Stimulated activated CD4-positive, alpha-beta T cell treated with anti-CD3 and anti-CD28 coated beads, TNF-alpha, amount 100 ng/mL, for 1 hour (primary cell): ENCODE results near the gene ZBTB39.
"Not testable (repeated sequence)": the region's sequence is repeated elsewhere in the genome, so short reads cannot be mapped to it uniquely, and the experiment has no call there.

ENCODE experiments used
- DNase-seq, 3 donors: peaks; one replicate each; pipeline ENCODE4 v3.0.0-alpha.2; 2020; ENCODE audit warnings: low read depth in 3 of 3, low spot score in 1 of 3

Gene ZBTB39

DNA sequence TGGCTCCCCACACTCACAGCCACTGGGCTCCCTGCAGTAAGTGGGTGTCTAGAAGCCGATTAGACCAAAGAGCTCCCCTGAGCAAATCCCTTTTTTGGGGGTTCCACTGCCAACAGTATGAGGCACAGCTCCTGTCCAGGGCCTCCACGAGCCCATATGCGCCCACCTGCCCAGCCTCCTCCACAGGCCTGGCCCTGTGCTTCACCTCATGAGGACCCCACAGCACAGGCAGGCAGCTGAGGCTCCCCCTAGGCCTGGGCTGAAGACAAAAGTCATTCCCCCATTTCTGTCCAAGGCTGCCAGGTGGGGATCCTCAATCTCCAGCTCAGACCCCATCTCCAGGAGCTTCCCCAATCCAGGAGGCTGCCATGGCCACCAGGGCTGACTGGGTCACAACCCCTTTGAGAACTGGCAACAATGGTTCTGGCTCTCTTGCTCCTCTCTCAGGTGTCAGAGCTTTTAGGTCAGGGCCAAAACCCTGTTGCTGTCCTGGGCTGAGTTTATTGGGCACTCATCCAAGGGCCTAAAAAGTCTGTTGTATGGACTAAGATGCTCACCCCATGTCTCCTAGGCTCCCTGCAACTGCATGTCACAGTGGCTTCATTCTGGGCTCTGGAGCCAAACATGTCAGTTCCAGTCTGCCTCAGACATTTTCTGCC, 23.6 kb downstream of the ZBTB39 start:
- DNase-seq, result not testable (repeated sequence)

DNA sequence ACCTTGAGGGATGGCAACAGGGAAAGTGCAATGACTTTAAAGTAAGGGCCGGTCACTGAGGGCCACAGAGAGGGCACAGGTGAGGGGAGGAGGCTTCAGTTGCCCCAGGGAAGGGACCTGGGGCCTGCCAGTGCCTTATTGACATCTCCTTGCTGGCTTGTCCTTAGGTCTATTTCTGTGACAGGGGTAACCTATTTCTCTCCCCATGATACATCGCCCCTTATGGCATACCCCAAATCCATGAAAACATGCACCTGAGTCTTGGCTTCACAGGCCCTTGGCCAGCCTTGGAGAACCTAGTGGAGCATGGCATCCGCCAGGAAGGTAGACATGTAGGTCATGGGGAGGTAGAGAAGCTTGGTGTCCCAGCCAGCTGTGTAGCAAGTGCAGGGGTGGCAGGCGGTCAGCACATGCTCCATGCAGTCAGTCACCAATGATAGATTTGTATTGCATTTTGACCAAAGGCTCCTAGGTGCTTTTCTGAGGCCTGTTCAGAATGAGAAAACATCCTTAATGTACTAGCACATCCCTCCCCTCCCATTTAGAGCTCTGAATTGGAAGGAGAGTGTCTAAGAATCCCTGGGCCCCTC, 25.3 kb downstream of the ZBTB39 start:
- DNase-seq, result no peak

DNA sequence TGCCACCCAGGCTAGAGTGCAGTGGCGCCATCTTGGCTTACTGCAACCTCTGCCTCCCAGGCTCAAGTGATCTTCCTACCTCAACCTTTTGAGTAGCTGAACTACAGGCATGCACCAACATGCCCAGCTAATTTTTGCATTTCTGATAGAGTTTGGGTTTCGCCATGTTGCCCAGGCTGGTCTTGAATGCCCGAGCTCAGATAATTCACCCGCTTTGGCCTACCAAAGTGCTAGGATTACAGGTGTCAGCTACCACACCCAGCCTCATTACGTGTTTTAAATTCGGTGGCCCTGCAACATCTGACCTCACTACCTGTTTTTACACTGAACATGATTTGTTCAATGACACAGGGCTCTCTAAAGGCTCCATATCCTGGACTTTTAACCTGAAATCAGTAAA, 26.1 kb downstream of the ZBTB39 start:
- no peak for DNase-seq

DNA sequence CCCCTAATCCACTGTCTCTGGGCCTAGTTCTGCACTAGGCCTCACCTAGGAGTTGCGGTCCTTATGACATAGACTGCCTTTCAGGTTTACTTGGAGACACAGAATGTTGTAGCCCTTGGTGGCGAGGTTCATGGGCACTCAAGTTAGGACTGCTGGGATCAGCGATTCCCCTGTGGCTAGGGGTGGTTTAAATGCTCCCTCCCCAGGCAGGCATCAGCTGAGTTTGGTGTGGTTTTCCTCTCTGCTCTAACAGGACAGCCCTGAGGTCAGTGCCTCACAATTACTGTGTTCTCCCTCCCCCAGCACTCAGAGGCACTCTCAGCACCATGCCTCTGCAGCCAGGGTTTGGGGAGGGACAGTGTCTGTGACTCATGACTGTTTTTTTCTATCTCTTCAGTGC, 26.7 kb downstream of the ZBTB39 start:
- DNase-seq, result no peak

DNA sequence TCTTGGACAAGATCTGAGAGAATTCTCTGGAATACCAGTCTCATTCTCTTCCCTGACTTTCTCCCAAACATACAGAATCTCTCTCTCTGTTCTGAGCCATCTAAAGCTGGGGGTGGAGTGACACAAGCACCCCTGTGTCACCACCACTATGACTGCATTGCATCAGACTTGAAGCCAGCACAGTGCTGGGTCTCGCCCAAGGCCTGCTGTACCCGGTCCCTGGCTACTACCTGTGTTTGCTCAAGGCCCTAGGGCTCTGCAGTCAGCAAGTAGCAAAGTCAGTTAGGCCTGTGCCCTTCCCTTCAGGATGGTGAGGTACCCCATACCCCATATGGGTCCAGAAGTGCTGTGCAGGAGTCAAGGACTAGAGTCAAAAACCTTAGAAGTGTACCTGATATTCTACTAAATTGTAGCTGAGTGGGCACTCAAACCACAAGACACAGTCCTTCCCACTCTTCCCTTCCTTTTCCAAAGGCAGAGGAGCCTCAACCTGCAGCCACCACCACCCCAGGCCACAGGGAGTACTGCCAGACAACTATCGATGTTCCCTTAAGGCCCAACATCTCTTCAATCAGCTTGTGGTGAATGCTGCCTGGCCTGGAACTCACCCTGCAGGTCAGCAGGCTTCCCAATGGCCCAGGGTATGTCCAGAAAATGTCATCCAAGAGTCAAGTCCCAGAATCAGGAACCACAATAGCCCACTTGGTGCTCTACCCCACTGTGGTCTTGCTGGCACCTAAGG, 27.8 kb downstream of the ZBTB39 start:
- no peak for DNase-seq

DNA sequence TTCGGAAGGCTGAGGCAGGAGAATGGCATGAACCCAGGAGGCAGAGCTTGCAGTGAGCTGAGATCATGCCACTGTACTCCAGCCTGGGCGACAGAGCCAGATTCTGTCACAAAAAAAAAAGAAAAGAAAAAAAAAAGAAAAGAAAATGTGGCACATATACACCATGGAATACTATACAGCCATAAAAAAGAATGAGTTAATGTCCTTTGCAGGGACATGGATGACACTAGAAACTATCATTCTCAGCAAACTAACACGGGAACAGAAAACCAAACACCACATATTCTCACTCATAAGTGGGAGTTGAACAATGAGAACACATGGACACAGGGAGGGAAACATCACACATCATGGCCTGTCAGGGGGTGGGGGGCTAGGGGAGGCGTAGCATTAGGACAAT, 29.0 kb downstream of the ZBTB39 start:
- DNase-seq, result not testable (repeated sequence)

DNA sequence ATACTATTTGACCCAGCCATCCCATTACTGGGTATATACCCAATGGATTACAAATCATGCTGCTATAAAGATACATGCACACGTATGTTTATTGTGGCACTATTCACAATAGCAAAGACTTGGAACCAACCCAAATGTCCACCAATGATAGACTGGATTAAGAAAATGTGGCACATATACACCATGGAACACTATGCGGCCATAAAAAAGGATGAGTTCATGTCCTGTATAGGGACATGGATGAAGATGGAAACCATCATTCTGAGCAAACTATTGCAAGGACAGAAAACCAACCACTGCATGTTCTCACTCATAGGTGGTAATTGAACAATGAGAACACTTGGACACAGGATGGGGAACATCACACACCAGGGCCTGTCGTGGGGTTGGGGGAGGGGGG, 32.1 kb downstream of the ZBTB39 start:
- not testable (repeated sequence) for DNase-seq

DNA sequence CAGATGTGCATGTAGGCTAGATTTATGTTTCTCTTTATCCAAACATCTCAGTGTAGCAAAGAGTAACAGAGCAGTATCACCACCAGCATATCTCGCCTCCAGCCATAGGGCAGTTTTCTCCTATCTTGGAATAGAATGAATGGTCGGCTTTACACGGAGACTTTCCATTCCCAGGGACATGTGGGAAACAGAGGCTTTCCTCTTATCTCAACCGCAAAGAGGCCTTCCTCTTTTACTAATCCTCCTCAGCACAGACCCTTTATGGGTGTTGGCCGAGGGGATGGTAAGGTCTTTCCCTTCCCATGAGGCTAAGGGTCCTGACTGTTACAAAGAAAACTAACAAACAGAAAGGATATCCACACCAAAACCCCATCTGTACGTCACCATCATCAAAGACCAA, 37.4 kb downstream of the ZBTB39 start:
- not testable (repeated sequence) for DNase-seq

DNA sequence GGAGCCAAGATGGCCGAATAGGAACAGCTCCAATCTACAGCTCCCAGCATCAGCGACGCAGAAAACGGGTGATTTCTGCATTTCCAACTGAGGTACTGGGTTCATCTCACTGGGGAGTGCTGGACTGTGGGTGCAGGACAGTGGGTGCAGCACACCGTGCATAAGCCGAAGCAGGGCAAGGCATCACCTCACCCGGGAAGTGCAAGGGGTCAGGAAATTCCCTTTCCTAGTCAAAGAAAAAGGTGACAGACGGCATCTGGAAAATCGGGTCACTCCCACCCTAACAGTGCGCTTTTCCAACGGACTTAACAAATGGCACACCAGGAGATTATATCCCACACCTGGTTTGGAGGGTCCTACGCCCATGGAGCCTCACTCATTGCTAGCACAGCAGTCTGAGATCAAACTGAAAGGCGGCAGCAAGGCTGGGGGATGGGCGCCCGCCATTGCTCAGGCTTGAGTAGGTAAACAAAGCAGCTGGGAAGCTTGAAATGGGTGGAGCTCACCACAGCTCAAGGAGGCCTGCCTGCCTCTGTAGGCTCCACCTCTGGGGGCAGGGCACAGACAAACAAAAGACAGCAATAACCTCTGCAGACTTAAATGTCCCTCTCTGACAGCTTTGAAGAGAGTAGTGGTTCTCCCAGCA, 40.2 kb downstream of the ZBTB39 start:
- DNase-seq, result not testable (repeated sequence)

DNA sequence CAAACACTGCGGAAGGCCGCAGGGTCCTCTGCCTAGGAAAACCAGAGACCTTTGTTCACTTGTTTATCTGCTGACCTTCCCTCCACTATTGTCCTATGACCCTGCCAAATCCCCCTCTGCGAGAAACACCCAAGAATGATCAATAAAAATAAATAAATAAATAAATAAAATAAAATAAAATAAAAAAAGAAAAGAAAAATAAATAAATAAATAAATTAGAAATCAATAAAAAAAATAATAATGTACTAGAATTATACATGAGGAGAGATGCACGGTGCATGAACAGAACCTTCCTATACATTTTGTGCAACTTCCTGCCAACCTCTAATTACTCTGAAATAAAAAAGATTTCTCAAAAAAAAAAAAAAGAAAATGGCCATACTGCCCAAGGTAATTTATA, 41.2 kb downstream of the ZBTB39 start:
- not testable (repeated sequence) for DNase-seq

DNA sequence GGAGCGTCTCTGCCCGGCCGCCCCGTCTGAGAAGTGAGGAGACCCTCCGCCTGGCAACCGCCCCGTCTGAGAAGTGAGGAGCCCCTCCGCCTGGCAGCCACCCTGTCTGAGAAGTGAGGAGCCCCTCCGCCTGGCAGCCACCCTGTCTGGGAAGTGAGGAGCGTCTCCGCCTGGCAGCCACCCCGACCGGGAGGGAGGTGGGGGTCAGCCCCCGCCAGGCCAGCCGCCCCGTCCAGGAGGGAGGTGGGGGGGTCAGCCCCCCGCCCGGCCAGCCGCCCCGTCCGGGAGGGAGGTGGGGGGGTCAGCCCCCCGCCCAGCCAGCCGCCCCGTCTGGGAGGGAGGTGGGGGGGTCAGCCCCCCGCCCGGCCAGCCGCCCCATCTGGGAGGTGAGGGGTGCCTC, 42.8 kb downstream of the ZBTB39 start:
- not testable (repeated sequence) for DNase-seq

DNA sequence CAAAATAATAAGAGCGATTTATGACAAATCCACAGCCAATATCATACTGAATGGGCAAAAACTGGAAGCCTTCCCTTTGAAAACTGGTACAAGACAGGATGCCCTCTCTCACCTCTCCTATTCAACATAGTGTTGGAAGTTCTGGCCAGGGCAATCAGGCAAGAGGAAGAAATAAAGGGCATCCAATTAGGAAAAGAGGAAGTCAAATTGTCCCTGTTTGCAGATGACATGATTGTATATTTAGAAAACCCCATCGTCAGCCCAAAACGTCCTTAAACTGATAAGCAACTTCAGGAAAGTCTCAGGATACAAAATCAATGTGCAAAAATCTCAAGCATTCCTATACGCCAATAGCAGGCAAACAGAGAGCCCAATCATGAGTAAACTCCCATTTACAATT, 44.1 kb downstream of the ZBTB39 start:
- DNase-seq, result not testable (repeated sequence)

DNA sequence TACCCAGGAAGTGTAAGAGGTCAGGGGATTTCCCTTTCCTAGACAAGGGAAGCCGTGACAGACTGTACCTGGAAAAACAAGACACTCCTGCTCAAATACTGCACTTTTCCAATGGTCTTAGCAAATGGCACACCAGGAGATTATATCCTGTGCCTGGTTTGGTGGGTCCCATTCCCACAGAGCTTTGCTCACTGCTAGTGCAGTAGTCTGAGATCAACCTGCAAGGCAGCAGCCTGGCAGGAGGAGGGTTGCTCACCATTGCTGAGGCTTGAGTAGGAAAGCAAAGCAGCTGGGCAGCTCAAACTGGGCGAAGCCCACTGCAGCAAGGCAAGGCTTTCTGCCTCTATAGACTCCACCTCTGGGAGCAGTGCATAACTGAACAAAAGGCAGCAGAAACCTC, 47.9 kb downstream of the ZBTB39 start:
- no peak for DNase-seq

DNA sequence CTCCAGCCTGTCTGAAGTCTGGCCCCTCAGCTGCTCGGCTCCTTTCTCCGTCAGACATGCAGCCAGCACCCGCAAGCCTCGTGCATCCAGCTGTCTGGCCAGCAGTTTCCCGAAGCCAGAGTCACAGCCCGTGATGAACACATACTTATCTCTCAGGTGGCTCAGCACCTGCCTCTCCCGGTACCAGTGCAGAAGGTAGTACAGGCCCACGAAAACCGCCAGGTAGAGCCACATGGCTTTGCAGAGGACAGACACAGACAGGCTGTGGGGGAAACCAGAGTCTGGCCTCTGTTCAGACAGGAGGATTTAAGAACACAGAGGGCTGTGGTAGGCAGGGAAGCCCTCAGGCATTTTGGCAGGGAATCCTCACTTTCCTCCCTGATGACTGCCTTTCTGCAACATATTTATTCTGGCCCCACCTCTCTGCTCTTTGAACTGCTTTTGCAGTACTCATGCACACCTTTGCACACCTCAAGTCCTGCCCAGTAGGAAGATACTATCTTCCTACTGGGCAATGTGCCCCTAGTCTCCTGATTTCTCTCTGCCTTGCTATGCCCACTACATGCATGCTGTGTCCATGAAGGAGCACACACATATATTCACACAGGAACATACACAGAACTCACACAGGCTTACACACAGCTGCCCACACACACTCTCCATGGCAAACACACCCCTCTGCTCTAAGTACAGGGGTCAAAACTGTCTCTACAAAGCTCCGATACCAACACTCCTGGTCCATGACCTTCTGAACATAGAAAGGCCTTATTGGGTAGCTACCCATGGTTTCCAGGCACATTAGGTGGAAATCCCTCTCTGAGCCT, 48.9 kb downstream of the ZBTB39 start, which contains the start of gene RDH16:
Gene RDH16 (minus strand): TSS at position 380 of the 824 bp plus-strand sequence. CDS start 146 bp downstream, at position 234.
- DNase-seq, result no peak

DNA sequence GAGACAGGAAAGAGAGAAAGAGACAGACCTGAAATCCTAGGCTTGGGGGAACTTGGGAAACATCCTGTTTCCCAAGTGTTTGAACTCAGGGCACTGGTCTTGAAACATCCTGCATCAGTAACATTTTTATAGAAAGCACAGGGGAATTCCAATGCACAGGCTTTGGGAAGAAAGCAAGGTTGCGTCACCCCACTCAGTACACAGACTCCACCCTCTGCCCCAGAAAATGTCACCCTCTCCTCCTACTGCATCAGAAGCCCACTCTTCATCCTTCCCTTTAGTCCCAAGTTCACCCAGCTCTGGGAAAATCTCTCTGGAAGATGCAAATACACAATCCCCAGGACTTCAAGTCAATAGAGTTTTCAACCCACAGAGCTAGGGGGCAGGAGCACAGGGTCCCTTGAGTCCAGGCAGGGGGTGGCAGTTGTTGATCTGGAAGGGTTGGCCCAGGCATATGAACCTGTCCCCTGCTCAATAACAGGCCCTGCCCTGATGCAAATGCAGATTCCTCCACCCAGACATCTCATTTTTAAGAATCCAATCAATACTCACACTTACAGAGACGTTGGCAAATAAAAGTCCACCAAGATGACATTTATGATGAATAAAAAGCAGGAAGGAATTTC, 50.6 kb downstream of the ZBTB39 start:
- no peak for DNase-seq

DNA sequence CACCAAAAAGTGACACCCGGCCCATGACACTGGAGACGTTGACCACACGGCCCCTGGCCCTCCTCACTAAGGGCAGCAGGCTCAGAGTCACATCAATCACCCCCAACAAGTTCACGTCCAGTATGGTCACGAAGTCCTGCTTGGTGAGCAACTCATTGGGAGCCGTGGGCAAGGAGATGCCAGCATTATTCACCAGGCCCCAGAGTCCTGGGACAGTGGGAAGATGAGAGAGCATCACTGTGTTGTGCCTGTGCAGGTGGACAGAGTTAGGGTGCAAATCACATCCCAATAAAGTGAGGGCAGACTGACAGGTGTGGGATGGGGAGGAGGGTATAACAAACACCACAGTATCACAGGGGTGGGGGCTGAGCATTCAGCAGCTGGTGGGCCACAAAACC, 51.4 kb downstream of the ZBTB39 start:
- DNase-seq, result no peak

DNA sequence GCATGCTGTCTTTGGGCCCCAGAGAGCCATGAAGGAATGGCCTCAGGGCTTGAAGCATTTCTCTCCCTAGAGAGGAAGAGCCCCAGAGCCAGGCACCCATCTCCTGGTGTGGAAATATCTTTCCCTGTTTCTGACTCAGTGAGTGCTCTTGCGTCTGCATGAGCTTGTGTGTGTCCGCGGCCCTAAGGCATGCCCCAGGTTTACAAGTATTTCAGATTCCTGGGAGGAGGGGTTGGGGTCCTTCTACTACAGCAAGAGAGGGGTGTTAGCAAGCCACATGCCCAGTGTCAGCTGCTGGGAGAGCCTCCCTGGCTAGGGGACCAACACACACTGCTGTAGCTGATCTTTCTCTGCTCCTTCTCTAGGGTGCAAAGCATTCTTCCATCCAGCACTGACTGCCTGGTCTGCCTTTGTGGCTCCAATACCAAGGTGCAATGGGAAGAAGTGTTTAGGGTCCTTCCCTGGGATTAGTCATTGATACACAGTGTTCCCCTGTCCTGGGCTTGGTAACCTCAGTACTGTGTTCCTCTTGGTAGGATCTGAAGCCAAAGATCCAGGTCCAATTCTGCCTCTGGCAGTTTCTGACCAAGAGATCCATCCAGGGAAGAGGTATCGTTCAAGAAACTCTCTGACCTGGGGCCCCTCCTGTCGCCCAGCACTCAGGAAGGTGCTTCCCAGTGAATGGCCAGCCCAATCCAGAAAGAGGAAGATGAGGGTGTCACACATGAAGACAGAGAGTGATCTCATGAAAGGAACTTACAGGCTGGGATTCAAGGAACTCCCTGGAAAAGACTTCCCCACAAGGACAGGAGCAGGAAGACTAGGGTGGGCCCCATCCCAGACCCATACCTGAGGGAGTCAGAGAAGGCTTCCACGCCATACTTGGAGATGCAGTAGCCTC, 52.0 kb downstream of the ZBTB39 start:
- no peak for DNase-seq

DNA sequence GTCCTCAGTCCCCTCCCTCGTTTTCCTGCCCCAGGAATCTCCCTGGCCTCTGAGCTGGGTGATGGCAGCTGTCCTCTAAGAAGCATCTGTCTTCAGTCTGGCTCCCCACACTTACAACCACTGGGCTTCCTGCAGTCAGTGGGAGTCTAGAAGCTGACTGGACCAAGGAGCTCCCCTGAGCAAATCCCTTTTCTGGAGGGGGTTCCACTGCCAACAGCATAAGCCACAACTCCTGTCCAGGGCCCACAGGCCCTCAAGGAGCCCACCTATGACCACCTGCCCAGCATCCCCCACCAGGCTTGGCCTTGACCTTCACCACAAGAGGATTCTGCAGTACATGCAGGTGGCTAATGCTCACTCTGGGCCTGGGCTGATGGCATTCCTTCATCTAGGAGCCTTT, 53.0 kb downstream of the ZBTB39 start:
- DNase-seq, result no peak

DNA sequence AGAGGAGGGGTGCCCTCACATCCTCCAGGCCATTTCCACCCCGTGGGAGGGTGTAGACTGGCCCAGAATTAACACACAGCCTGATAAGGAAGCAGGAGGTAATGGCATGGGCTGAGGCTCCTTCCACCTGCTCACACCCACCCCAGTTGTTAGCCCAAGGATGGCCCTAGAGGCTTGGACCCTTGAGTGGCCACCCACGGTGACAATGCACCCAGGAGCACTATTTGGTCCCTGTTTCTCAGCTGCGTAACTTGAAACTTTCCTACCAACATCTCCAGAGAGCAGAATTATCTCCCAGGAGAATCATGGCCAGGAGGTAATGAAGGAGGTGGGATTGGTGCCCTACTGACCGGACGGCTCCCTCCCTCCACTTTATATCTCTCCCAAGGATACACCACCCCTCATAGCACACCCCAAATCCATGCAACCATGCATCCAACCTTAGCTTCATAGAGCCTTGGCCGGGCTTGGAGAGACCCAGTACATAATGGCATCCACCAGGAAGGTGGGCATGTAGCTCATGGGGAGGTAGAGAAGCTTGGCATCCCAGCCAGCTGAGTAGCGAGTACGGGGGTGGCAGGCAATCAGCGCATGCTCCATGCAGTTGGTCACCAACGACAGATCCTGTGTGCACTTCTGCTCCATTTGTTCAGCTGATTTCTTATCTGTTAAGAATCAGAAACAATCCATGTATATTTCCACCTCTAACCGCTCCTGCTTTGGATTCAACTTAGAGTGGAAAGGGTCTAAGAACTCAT, 54.6 kb downstream of the ZBTB39 start:
- DNase-seq, result no peak
